GM10847 (cell line): ENCODE data around the gene SECTM1.

Source experiments
- POLR2A ChIP-seq: IDR thresholded peaks from 2 replicates; pipeline ENCODE4 v1.6.1; 2011; ENCODE audit not compliant: insufficient read length; ENCODE audit errors: extremely low read depth

SECTM1 gene

GRCh38 chr17:82333279-82334171, at the start of gene SECTM1:
Gene SECTM1 (minus strand): TSS chr17:82333766. CDS start chr17:82327240, 6,526 bp downstream.
- TF ChIP-seq POLR2A = no peak

GRCh38 chr17:82382933-82383255, 49.3 kb upstream of the SECTM1 start:
- TF ChIP-seq POLR2A = no peak

GRCh38 chr17:82380860-82381702, 47.5 kb upstream of the SECTM1 start:
- no peak for TF ChIP-seq POLR2A

GRCh38 chr17:82378741-82379021, 45.1 kb upstream of the SECTM1 start:
- TF ChIP-seq POLR2A = no peak

- no peak for TF ChIP-seq POLR2A
Observed at GRCh38 chr17:82377924-82378740, 44.6 kb upstream of the SECTM1 start.

GRCh38 chr17:82376042-82376730, 42.6 kb upstream of the SECTM1 start:
- no peak for TF ChIP-seq POLR2A

- TF ChIP-seq POLR2A = no peak
Observed at GRCh38 chr17:82375359-82376041, 41.9 kb upstream of the SECTM1 start.

GRCh38 chr17:82374626-82375331, 41.2 kb upstream of the SECTM1 start:
- TF ChIP-seq POLR2A = no peak

- TF ChIP-seq POLR2A = no peak
Observed at GRCh38 chr17:82373731-82374625, 40.4 kb upstream of the SECTM1 start.

- no peak for TF ChIP-seq POLR2A
Observed at GRCh38 chr17:82372249-82373071, 38.9 kb upstream of the SECTM1 start.

- no peak for TF ChIP-seq POLR2A
Observed at GRCh38 chr17:82371333-82372248, 38.0 kb upstream of the SECTM1 start, which contains the start of gene UTS2R. Gene UTS2R (plus strand): TSS chr17:82371765. CDS start chr17:82374325, 2,560 bp downstream.
